ENCODE results near the gene CA9. TPM values are rescaled to one million over a fixed set of nuclear protein-coding genes. Genes with fewer than 3 reads are reported as not detected.

CA9 gene
- total and polyA plus RNA-seq, 9 of the 15 experiments (the other 6 are each of a cell fraction or from before 2014, with no cell fraction given): 0.15 to 10.6 (median 0.60) TPM; not detected in 4

DNA sequence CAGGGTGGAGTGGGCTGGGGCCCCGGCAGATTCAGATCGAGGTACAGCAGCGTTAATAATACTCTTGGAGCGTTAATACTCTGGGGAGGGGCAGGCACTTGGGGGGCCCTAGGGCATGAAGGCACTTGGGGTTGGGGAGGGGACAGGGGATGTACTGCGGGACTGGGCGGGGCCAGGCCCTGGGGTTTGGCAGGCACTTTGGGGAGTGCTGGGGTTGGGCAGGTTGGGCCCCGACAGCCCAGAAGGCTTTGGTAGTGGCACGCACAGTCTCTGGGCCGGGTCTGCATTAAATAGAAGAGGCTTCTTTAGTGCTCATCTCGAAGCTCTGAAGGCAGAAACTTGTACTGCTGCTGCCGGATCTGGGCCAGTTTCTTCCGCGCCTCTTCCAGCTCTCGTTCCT lies 23.8 kb downstream of the CA9 start:
- Histone ChIP-seq H3K9me1 (ENCODE audit: control insufficient read depth, insufficient read depth, low read length) (no peaks in the 10 kb centered on the region), H3K4me2 (ENCODE audit: insufficient read depth, low read length) (no peak overlapping the region), H3K27me3 (ENCODE audit: control insufficient read depth in 2 of 2, insufficient read depth in 2 of 2, low read length in 2 of 2) (no peaks in the 10 kb centered on the region), H2AFZ (ENCODE audit: low read depth, low read length) (no peak overlapping the region), H3K36me3 (ENCODE audit: control insufficient read depth, insufficient read depth, low read length) (peaks cover 67% of the 10 kb centered on the region), H3K4me3 (no peak overlapping the region), H3K9ac (ENCODE audit: insufficient read depth in 1 of 2, low read depth in 2 of 2, low read length in 2 of 2) (no peak overlapping the region), H3K4me1 (replicated peaks in 1 of 2; ENCODE audit: control insufficient read depth in 2 of 2, insufficient read depth in 2 of 2, low read length in 2 of 2) (no peaks in the 10 kb centered on the region; a peak in 2 of 5 replicates), H4K20me1 (replicated peaks; ENCODE audit: control insufficient read depth, insufficient read depth, low read length) (no peaks in the 10 kb centered on the region), H3K9me3 (replicated peaks; ENCODE audit: control insufficient read depth, insufficient read depth, low read depth, low read length) (no peaks in the 10 kb centered on the region), H3K79me2 (ENCODE audit: control insufficient read depth, insufficient read depth, low read length) (no peaks in the 10 kb centered on the region), H3K27ac (ENCODE audit: extremely low read depth, low read depth, low read length) (no peak overlapping the region)
- ChIA-PET POLR2A (interaction anchor here (0.6 to 1.9 kb wide), 4 partner anchors 10 to 48 kb away, joined by 3 to 8 read pairs (median 3); partner anchors contain the start of genes CCDC107 and RMRP), CTCF (ENCODE audit: low intra/inter-chr PET ratio) (no interaction called here)
- TF ChIP-seq, protein P1, sequence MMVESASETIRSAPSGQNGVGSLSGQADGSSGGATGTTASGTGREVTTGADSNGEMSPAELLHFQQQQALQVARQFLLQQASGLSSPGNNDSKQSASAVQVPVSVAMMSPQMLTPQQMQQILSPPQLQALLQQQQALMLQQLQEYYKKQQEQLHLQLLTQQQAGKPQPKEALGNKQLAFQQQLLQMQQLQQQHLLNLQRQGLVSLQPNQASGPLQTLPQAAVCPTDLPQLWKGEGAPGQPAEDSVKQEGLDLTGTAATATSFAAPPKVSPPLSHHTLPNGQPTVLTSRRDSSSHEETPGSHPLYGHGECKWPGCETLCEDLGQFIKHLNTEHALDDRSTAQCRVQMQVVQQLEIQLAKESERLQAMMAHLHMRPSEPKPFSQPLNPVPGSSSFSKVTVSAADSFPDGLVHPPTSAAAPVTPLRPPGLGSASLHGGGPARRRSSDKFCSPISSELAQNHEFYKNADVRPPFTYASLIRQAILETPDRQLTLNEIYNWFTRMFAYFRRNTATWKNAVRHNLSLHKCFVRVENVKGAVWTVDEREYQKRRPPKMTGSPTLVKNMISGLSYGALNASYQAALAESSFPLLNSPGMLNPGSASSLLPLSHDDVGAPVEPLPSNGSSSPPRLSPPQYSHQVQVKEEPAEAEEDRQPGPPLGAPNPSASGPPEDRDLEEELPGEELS (CRISPR knock-in tag; IDR thresholded peaks at IDR 0.05; ENCODE audit: borderline replicate concordance): no peak
- TF ChIP-seq NR3C1 (CRISPR knock-in tag; IDR thresholded peaks at IDR 0.05): no peak
- TF ChIP-seq RFX7 (CRISPR knock-in tag; IDR thresholded peaks at IDR 0.05): no peak
- TF ChIP-seq, protein P2, sequence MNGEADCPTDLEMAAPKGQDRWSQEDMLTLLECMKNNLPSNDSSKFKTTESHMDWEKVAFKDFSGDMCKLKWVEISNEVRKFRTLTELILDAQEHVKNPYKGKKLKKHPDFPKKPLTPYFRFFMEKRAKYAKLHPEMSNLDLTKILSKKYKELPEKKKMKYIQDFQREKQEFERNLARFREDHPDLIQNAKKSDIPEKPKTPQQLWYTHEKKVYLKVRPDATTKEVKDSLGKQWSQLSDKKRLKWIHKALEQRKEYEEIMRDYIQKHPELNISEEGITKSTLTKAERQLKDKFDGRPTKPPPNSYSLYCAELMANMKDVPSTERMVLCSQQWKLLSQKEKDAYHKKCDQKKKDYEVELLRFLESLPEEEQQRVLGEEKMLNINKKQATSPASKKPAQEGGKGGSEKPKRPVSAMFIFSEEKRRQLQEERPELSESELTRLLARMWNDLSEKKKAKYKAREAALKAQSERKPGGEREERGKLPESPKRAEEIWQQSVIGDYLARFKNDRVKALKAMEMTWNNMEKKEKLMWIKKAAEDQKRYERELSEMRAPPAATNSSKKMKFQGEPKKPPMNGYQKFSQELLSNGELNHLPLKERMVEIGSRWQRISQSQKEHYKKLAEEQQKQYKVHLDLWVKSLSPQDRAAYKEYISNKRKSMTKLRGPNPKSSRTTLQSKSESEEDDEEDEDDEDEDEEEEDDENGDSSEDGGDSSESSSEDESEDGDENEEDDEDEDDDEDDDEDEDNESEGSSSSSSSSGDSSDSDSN (IDR thresholded peaks at IDR 0.05; ENCODE audit: borderline replicate concordance in 1 of 2, low read depth in 2 of 2, low read length in 2 of 2): no peak
- TF ChIP-seq JUND (IDR thresholded peaks at IDR 0.05; ENCODE audit: borderline replicate concordance, low read depth, low read length): no peak
- no peak for TF ChIP-seq JUND (tag; IDR thresholded peaks at IDR 0.05; ENCODE audit: borderline replicate concordance, low read depth, low read length)
- no peak for TF ChIP-seq WHSC1 (IDR thresholded peaks at IDR 0.05; ENCODE audit: low read length)
- no peak for TF ChIP-seq ZNF76 (CRISPR knock-in tag; IDR thresholded peaks at IDR 0.05; ENCODE audit: borderline replicate concordance)
- no peak for TF ChIP-seq DMBX1 (CRISPR knock-in tag; IDR thresholded peaks at IDR 0.05; ENCODE audit: borderline replicate concordance)
- no peak for TF ChIP-seq MTF1 (CRISPR knock-in tag; IDR thresholded peaks at IDR 0.05; ENCODE audit: borderline replicate concordance)
- TF ChIP-seq RBM15 (IDR thresholded peaks at IDR 0.05; ENCODE audit: insufficient read depth, low read length): no peak
- no peak for TF ChIP-seq GATA2 (CRISPR knock-in tag; IDR thresholded peaks at IDR 0.05)
- TF ChIP-seq, protein P3, sequence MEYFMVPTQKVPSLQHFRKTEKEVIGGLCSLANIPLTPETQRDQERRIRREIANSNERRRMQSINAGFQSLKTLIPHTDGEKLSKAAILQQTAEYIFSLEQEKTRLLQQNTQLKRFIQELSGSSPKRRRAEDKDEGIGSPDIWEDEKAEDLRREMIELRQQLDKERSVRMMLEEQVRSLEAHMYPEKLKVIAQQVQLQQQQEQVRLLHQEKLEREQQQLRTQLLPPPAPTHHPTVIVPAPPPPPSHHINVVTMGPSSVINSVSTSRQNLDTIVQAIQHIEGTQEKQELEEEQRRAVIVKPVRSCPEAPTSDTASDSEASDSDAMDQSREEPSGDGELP (CRISPR knock-in tag; IDR thresholded peaks at IDR 0.05; ENCODE audit: borderline replicate concordance): no peak
- TF ChIP-seq ZNF561 (CRISPR knock-in tag; conservative IDR thresholded peaks at IDR 0.05): no peak
- TSS peak; percentile 89 for BruUV-seq (replicated peaks)
- WGBS (ENCODE audit: insufficient coverage, low coverage, missing lambda C conversion rate): 85% methylated on average over 7 of the region's 14 CpGs
- intact Hi-C loops (cut with micrococcal nuclease): loop anchor here (2.0 to 5.0 kb wide), 2 partner anchors 31 to 40 kb away; partner anchors contain the start of genes CCDC107 and RMRP
- in situ Hi-C loops (cut with MboI): no loop called here
- ATAC-seq (no peak; the same call in 2 of the 3 replicates), FAIRE-seq (no peak), DNase-seq (ENCODE audit: extremely low read depth in 1 of 4, low spot score in 3 of 4) (no peak)

All from K562 (cell line).